T-helper 2 cell treated with Interferon-gamma antibody and Interleukin-4, amounts not matched to agents 100 ng/mL and 5 ng/mL, for 36 hours (primary cell): Measurements from ENCODE around the gene CACNA2D4. TPM values are rescaled to one million over a fixed set of nuclear protein-coding genes. Genes with fewer than 3 reads are reported as not detected.
"Not testable (repeated sequence)": the region's sequence is repeated elsewhere in the genome, so short reads cannot be mapped to it uniquely, and the experiment has no call there.

ENCODE experiments used
- intact Hi-C: fragments of 100-400 bp; cut with micrococcal nuclease; formaldehyde crosslinking; loops from one replicate; pipeline ENCODE4 v1.15.1; 2023
- total RNA-seq: library from RNA; stranded (reverse); gene quantifications from 2 replicates; pipeline ENCODE4 v1.2.3, GENCODE V29; 2022

The CACNA2D4 gene
- total RNA-seq, 1 donor from 2014 or later, result 15.3 TPM

GRCh38 chr12:1833596-1834028, 84.8 kb downstream of the CACNA2D4 start:
- intact Hi-C loops, result no loop called here

- intact Hi-C loops, result no loop called here
Observed at GRCh38 chr12:1832801-1833595, 85.5 kb downstream of the CACNA2D4 start.

GRCh38 chr12:1830981-1831963, 87.2 kb downstream of the CACNA2D4 start:
- intact Hi-C loops, result no loop called here

GRCh38 chr12:1830401-1830845, 88.0 kb downstream of the CACNA2D4 start:
- intact Hi-C loops, result no loop called here

- intact Hi-C loops, result no loop called here
Observed at GRCh38 chr12:1829306-1829900, 89.0 kb downstream of the CACNA2D4 start.

GRCh38 chr12:1828856-1829255, 89.6 kb downstream of the CACNA2D4 start:
- intact Hi-C loops, result no loop called here

- intact Hi-C loops, result no loop called here
Observed at GRCh38 chr12:1827826-1828805, 90.3 kb downstream of the CACNA2D4 start.

- intact Hi-C loops, result no loop called here
Observed at GRCh38 chr12:1826867-1827705, 91.4 kb downstream of the CACNA2D4 start.

- intact Hi-C loops, result no loop called here
Observed at GRCh38 chr12:1826401-1826800, 92.1 kb downstream of the CACNA2D4 start.

GRCh38 chr12:1825382-1826102, 92.9 kb downstream of the CACNA2D4 start:
- intact Hi-C loops, result no loop called here

- intact Hi-C loops, result no loop called here
Observed at GRCh38 chr12:1823237-1823636, 95.2 kb downstream of the CACNA2D4 start.

- intact Hi-C loops, result no loop called here
Observed at GRCh38 chr12:1822699-1823098, 95.8 kb downstream of the CACNA2D4 start.

GRCh38 chr12:1821805-1822204, 96.6 kb downstream of the CACNA2D4 start:
- intact Hi-C loops, result no loop called here

- intact Hi-C loops, result no loop called here
Observed at GRCh38 chr12:1820896-1821291, 97.6 kb downstream of the CACNA2D4 start.

- intact Hi-C loops, result no loop called here
Observed at GRCh38 chr12:1820191-1820895, 98.1 kb downstream of the CACNA2D4 start, which contains the start of gene LRTM2. LRTM2 (plus strand) TSS chr12:1820565; CDS start chr12:1828149, 7,584 bp downstream.

GRCh38 chr12:1819571-1819970, 98.9 kb downstream of the CACNA2D4 start:
- intact Hi-C loops, result no loop called here

- intact Hi-C loops, result no loop called here
Observed at GRCh38 chr12:1819050-1819449, 99.4 kb downstream of the CACNA2D4 start.

- intact Hi-C loops, result not testable (repeated sequence)
Observed at GRCh38 chr12:1817928-1818327, 100.5 kb downstream of the CACNA2D4 start.
